ENCODE data around the gene PHLDB3.

DNA sequence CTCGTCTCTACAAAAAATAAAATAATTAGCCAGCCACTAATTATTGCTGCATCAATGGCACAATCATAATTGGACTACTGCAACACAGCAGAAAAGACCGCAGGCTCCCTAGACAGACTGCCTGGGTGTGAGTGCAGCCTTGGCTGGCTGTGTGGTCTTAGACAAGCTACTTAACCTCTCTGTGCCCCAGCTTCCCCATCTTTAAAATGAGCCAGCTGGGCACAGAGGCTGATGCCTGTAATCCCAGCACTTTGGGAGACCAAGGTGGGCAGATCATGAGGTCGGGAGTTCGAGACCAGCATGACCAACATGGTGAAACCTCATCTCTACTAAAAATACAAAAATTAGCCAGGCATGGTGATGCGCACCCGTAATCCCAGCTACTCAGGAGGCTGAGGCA lies 70.9 kb downstream of the PHLDB3 start:
- TF ChIP-seq EZH2phosphoT487 (IDR thresholded peaks at IDR 0.05; ENCODE audit: borderline replicate concordance, low read depth, low read length), result no peak
- TF ChIP-seq, protein P1, sequence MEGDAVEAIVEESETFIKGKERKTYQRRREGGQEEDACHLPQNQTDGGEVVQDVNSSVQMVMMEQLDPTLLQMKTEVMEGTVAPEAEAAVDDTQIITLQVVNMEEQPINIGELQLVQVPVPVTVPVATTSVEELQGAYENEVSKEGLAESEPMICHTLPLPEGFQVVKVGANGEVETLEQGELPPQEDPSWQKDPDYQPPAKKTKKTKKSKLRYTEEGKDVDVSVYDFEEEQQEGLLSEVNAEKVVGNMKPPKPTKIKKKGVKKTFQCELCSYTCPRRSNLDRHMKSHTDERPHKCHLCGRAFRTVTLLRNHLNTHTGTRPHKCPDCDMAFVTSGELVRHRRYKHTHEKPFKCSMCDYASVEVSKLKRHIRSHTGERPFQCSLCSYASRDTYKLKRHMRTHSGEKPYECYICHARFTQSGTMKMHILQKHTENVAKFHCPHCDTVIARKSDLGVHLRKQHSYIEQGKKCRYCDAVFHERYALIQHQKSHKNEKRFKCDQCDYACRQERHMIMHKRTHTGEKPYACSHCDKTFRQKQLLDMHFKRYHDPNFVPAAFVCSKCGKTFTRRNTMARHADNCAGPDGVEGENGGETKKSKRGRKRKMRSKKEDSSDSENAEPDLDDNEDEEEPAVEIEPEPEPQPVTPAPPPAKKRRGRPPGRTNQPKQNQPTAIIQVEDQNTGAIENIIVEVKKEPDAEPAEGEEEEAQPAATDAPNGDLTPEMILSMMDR (conservative IDR thresholded peaks at IDR 0.05; ENCODE audit: low read length), result no peak

Data from OCI-LY7 (cell line).